GM12878 (cell line): ENCODE data around the gene PGF. TPM values are rescaled to one million over a fixed set of nuclear protein-coding genes. Genes with fewer than 3 reads are reported as not detected.

Experiments
- ATAC-seq: fragments of 200-7000 bp; cut with Tn5 transposase; 3 replicates; pipeline ENCODE4 v1.9.1; 2020; ENCODE audit warnings: mild to moderate bottlenecking, moderate library complexity
- BruUV-seq: library from RNA; stranded (reverse); fragments of 400-500 nt; replicated peaks from 2 replicates; lab custom pipeline; 2021; lab: Mats Ljungman, UMichigan
- CTCF ChIA-PET: fragments of 300-600 bp; sonication (Branson Sonifier 250); formaldehyde crosslinking; extraction: SDS; loops from one replicate; lab custom pipeline; 2021; ENCODE audit warnings: inconsistent platforms; lab: Yijun Ruan, JAX
- POLR2A ChIA-PET: fragments of 350-600 bp; formaldehyde crosslinking; extraction: SDS; loops from one replicate; lab custom pipeline; 2021; ENCODE audit warnings: inconsistent platforms; lab: Charles Lee
- RAD21 ChIA-PET: fragments of 300-600 bp; sonication (Branson Sonifier 250); formaldehyde crosslinking; loops from one replicate; lab custom pipeline; 2023; ENCODE audit warnings: antibody characterized with exemption; ENCODE audit not compliant: unreplicated experiment; lab: Charles Lee
- SMC1A ChIA-PET: fragments of 300-600 bp; sonication (Branson Sonifier 250); formaldehyde crosslinking; loops from one replicate; lab custom pipeline; 2023; ENCODE audit not compliant: unreplicated experiment, uncharacterized antibody; lab: Charles Lee
- DNase-seq: peaks from one replicate; pipeline ENCODE4 v3.0.0-alpha.2; 2011; ENCODE audit warnings: low read depth, low spot score
- FAIRE-seq: peaks from 3 replicates; lab custom pipeline; 2011; peaks lifted over from hg19 to GRCh38; lab: Jason Lieb, UNC
- H2AFZ ChIP-seq: 2 replicates; pipeline ENCODE4 v1.6.0; 2011; ENCODE audit warnings: low read depth, low read length, control low read depth; ENCODE audit not compliant: control insufficient read depth
- H3K27ac ChIP-seq: 2 replicates; pipeline ENCODE4 v1.5.1; 2011; ENCODE audit warnings: control low read depth; ENCODE audit not compliant: control insufficient read depth, insufficient read depth
- H3K27me3 ChIP-seq, 2 experiments: replicated peaks in 1 of 2; 2 replicates each; pipeline versions ENCODE4 v1.6.0 to v1.6.1; 2011; ENCODE audit warnings: low read length in 1 of 2; ENCODE audit not compliant: control insufficient read depth in 2 of 2, insufficient read depth in 2 of 2
- H3K36me3 ChIP-seq, 2 experiments: 2 replicates each; pipeline ENCODE4 v1.5.1; 2011; ENCODE audit warnings: low read length in 1 of 2; ENCODE audit not compliant: control insufficient read depth in 2 of 2, insufficient read depth in 2 of 2
- H3K4me1 ChIP-seq: 2 replicates; pipeline ENCODE4 v1.6.1; 2011; ENCODE audit warnings: mild to moderate bottlenecking, low read length, moderate library complexity, mixed read lengths; ENCODE audit not compliant: control insufficient read depth, insufficient read depth
- H3K4me2 ChIP-seq: 2 replicates; pipeline ENCODE4 v1.6.0; 2011; ENCODE audit warnings: control low read depth; ENCODE audit not compliant: control insufficient read depth, insufficient read depth
- H3K4me3 ChIP-seq: fragments of 200-600 bp; sonication (generic); 2 replicates; pipeline ENCODE4 v1.5.1; 2016
- H3K79me2 ChIP-seq: 2 replicates; pipeline ENCODE4 v1.6.0; 2011; ENCODE audit warnings: low read length; ENCODE audit not compliant: control insufficient read depth, insufficient read depth
- H3K9ac ChIP-seq: 2 replicates; pipeline ENCODE4 v1.8.0; 2011; ENCODE audit warnings: low read length, control low read depth, mixed read lengths; ENCODE audit not compliant: control insufficient read depth, insufficient read depth
- H3K9me3 ChIP-seq: replicated peaks from 3 replicates; pipeline ENCODE4 v1.5.1; 2011; ENCODE audit warnings: mild to moderate bottlenecking, low read length; ENCODE audit not compliant: control insufficient read depth, insufficient read depth
- H4K20me1 ChIP-seq: 2 replicates; pipeline ENCODE4 v1.6.0; 2011; ENCODE audit not compliant: control insufficient read depth, insufficient read depth
- ASH2L ChIP-seq: fragments of 300-600, 200-600 bp; sonication (generic); IDR thresholded peaks from 2 replicates; pipeline ENCODE4 v1.6.1; 2017; ENCODE audit warnings: low read depth, mild to moderate bottlenecking, borderline replicate concordance
- BCL11A ChIP-seq: IDR thresholded peaks from 2 replicates; pipeline ENCODE4 v1.6.1; 2011; ENCODE audit warnings: low read depth, low read length
- CBX5 ChIP-seq: sonication (generic); IDR thresholded peaks from 2 replicates; pipeline ENCODE4 v1.6.1; 2016; ENCODE audit warnings: low read depth, moderate library complexity, mild to moderate bottlenecking, inconsistent platforms
- CHD4 ChIP-seq: fragments of 200-600 bp; sonication (generic); IDR thresholded peaks from 2 replicates; pipeline ENCODE4 v1.6.1; 2016; ENCODE audit warnings: mild to moderate bottlenecking
- E2F4 ChIP-seq: IDR thresholded peaks from 2 replicates; pipeline ENCODE4 v1.6.1; 2012; ENCODE audit warnings: low read depth, low read length, improper control_type of control experiment
- EP300 ChIP-seq, 2 experiments: fragments of 150-350 bp in 1 of 2; IDR thresholded peaks; 2 replicates each; pipeline ENCODE4 v1.6.1; 2011 to 2012; ENCODE audit warnings: low read depth in 2 of 2, low read length in 2 of 2, borderline replicate concordance in 1 of 2, improper control_type of control experiment in 1 of 2, inconsistent platforms in 1 of 2; ENCODE audit not compliant: control insufficient read depth in 1 of 2
- FOXM1 ChIP-seq: IDR thresholded peaks from 2 replicates; pipeline ENCODE4 v1.6.1; 2012; ENCODE audit warnings: low read depth, mild to moderate bottlenecking, inconsistent platforms, low read length, moderate library complexity
- HDAC2 ChIP-seq: fragments of 200-600 bp; sonication (generic); IDR thresholded peaks from 2 replicates; pipeline ENCODE4 v1.6.1; 2017
- HDGF ChIP-seq: fragments of 450-650 bp; IDR thresholded peaks from 2 replicates; pipeline ENCODE4 v1.6.1; 2016; ENCODE audit warnings: antibody characterized with exemption
- IKZF2 ChIP-seq, 2 experiments: fragments of 450-650 bp; IDR thresholded peaks; 2 replicates each; pipeline ENCODE4 v1.6.1; 2017; ENCODE audit warnings: mild to moderate bottlenecking in 2 of 2, moderate library complexity in 2 of 2
- JUND ChIP-seq: IDR thresholded peaks from 2 replicates; pipeline ENCODE4 v1.6.1; 2012; ENCODE audit warnings: low read depth, mild to moderate bottlenecking, low read length, improper control_type of control experiment, moderate library complexity
- MTA2 ChIP-seq: fragments of 450-650 bp; IDR thresholded peaks from 2 replicates; pipeline ENCODE4 v1.6.1; 2016; ENCODE audit warnings: low read depth, mild to moderate bottlenecking, moderate library complexity
- MYC ChIP-seq: IDR thresholded peaks from 2 replicates; pipeline ENCODE4 v1.6.1; 2011; ENCODE audit warnings: mild to moderate bottlenecking, low read length, moderate library complexity, inconsistent platforms; ENCODE audit not compliant: insufficient read depth, insufficient replicate concordance, insufficient read length, severe bottlenecking
- POLR2AphosphoS5 ChIP-seq: IDR thresholded peaks from 2 replicates; pipeline ENCODE4 v1.6.1; 2011; ENCODE audit warnings: mild to moderate bottlenecking, low read length, inconsistent platforms
- RAD21 ChIP-seq: IDR thresholded peaks from 2 replicates; pipeline ENCODE4 v1.6.1; 2011; ENCODE audit warnings: mild to moderate bottlenecking, low read depth, low read length, moderate library complexity; ENCODE audit not compliant: insufficient read depth
- SMAD5 ChIP-seq: IDR thresholded peaks from 2 replicates; pipeline ENCODE4 v1.6.1; 2016; ENCODE audit warnings: antibody characterized with exemption, low read depth
- TCF3 ChIP-seq: IDR thresholded peaks from 2 replicates; pipeline ENCODE4 v1.6.1; 2012; ENCODE audit warnings: low read depth, mild to moderate bottlenecking, low read length, borderline replicate concordance; ENCODE audit not compliant: insufficient read depth
- WGBS: methylation state at CpG from one replicate; pipeline ENCODE4 v1.1.6; 2016; ENCODE audit warnings: low lambda C conversion rate; ENCODE audit not compliant: insufficient replicate concordance, insufficient coverage; ENCODE audit errors: missing lambda C conversion rate; 5-methylcytosine and 5-hydroxymethylcytosine counted together
- in situ Hi-C: fragments of 300-500 bp; cut with MboI; formaldehyde crosslinking; loops from 9 replicates; pipeline ENCODE4 v1.14.3; 2018; ENCODE audit warnings: mixed read lengths
- intact Hi-C: fragments of 100-400 bp; cut with micrococcal nuclease; formaldehyde crosslinking; loops from one replicate; pipeline ENCODE4 v1.14.2; 2022; ENCODE audit not compliant: unreplicated experiment
- polyA plus RNA-seq, 11 experiments: library from polyadenylated mRNA; depleted of rRNA in 4 of 11; unstranded in 6 of 11; stranded (reverse) in 5 of 11; fragments of >200 nt; fragmentation: Nextera tagmentation in 4 of 11; fragmentation: Illumina TruSeq in 1 of 11; extraction: Ambion mirVana in 4 of 11; extraction: Trizol in 1 of 11; gene quantifications; 1 replicate in 1 of 11; 2 replicates in 10 of 11; pipeline versions ENCODE4 v1.2.1 to v1.2.3, GENCODE V29; 2011 to 2016; ENCODE audit warnings: inconsistent platforms in 2 of 11, missing spikeins in 2 of 11, low read depth in 1 of 11
- total RNA-seq, 4 experiments: library from RNA; depleted of rRNA in 3 of 4; stranded (reverse); fragments of >200 nt in 3 of 4; fragmentation: Illumina TruSeq in 1 of 4; extraction: Trizol in 1 of 4; gene quantifications; 2 replicates each; pipeline versions ENCODE4 v1.2.1 to v1.2.3, GENCODE V29; 2013 to 2021

PGF gene
- total and polyA plus RNA-seq, 10 of the 15 experiments (the other 5 are each of a cell fraction or from before 2014, with no cell fraction given) = 0.11 to 5.5 (median 0.63) TPM

GRCh38 chr14:74920281-74920680, 35.1 kb downstream of the PGF start:
- no TSS peak for BruUV-seq
- in situ Hi-C loops = no loop called here
- POLR2A ChIA-PET = no interaction called here
- ATAC-seq = no peak
- WGBS = 55% methylated on average over 4 of the region's 4 CpGs
- H3K9ac ChIP-seq = no peak overlapping the region
- RAD21 ChIA-PET = no interaction called here
- CTCF ChIA-PET = interaction anchor here (0.9 to 1.9 kb wide), 3 partner anchors 14 to 168 kb away, joined by 3 to 8 read pairs (median 5); no protein-coding TSS in a partner anchor
- no peaks in the 10 kb centered on the region for H3K27me3 ChIP-seq
- DNase-seq = no peak
- FAIRE-seq = no peak
- SMC1A ChIA-PET = no interaction called here
- H3K4me3 ChIP-seq = no peak overlapping the region
- H3K27ac ChIP-seq = no peak overlapping the region
- H3K36me3 ChIP-seq = no peaks in the 10 kb centered on the region
- H3K79me2 ChIP-seq = no peaks in the 10 kb centered on the region
- intact Hi-C loops = no loop called here
- H3K9me3 ChIP-seq = no peaks in the 10 kb centered on the region
- H3K4me2 ChIP-seq = no peak overlapping the region
- H4K20me1 ChIP-seq = no peaks in the 10 kb centered on the region
- TF ChIP-seq MYC = no peak
- no peak overlapping the region for H2AFZ ChIP-seq
- no peaks in the 10 kb centered on the region; the same call in 1 of the 2 replicates for H3K4me1 ChIP-seq

GRCh38 chr14:74919421-74920165, 35.8 kb downstream of the PGF start:
- CTCF ChIA-PET = interaction anchor here (0.9 to 1.9 kb wide), 3 partner anchors 14 to 169 kb away, joined by 3 to 8 read pairs (median 5); no protein-coding TSS in a partner anchor
- 74% methylated on average over 20 of the region's 22 CpGs for WGBS
- POLR2A ChIA-PET = no interaction called here
- TF ChIP-seq RAD21 = no peak
- no peak for TF ChIP-seq JUND
- TF ChIP-seq FOXM1 = no peak
- TF ChIP-seq TCF3 = no peak
- no peak for TF ChIP-seq POLR2AphosphoS5
- no peak for TF ChIP-seq EP300 (IDR thresholded peaks at IDR 0.05; ENCODE audit: borderline replicate concordance in 1 of 2, control insufficient read depth in 1 of 2, low read depth in 2 of 2, low read length in 2 of 2)
- TF ChIP-seq HDGF = no peak
- TF ChIP-seq CHD4 = no peak
- no peak for TF ChIP-seq SMAD5
- no peak for TF ChIP-seq HDAC2
- TF ChIP-seq BCL11A = no peak
- no peak for TF ChIP-seq ASH2L
- no peak for TF ChIP-seq CBX5
- no peak for TF ChIP-seq IKZF2 (IDR thresholded peaks at IDR 0.05)
- no peak for TF ChIP-seq MTA2
- no peak for TF ChIP-seq E2F4

More at GRCh38 chr14:74919421-74920165, 35.8 kb downstream of the PGF start:
- no peaks in the 10 kb centered on the region; the same call in 1 of the 2 replicates for H3K4me1 ChIP-seq
- H3K27ac ChIP-seq = no peak overlapping the region
- H2AFZ ChIP-seq = no peak overlapping the region
- RAD21 ChIA-PET = no interaction called here
- no TSS peak for BruUV-seq
- H3K4me3 ChIP-seq = no peak overlapping the region
- in situ Hi-C loops (no loop called here), intact Hi-C loops (no loop called here)
- H3K9me3 ChIP-seq = no peaks in the 10 kb centered on the region
- FAIRE-seq (no peak), DNase-seq (no peak), ATAC-seq (no peak)
- H3K9ac ChIP-seq = no peak overlapping the region
- H3K36me3 ChIP-seq = no peaks in the 10 kb centered on the region
- no peaks in the 10 kb centered on the region for H4K20me1 ChIP-seq
- no peak overlapping the region for H3K4me2 ChIP-seq
- H3K79me2 ChIP-seq = no peaks in the 10 kb centered on the region
- SMC1A ChIA-PET = no interaction called here
- no peaks in the 10 kb centered on the region for H3K27me3 ChIP-seq
